Measurements from ENCODE around the gene ZNF705A.
"Not testable (repeated sequence)": the region's sequence is repeated elsewhere in the genome, so short reads cannot be mapped to it uniquely, and the experiment has no call there.

DNA sequence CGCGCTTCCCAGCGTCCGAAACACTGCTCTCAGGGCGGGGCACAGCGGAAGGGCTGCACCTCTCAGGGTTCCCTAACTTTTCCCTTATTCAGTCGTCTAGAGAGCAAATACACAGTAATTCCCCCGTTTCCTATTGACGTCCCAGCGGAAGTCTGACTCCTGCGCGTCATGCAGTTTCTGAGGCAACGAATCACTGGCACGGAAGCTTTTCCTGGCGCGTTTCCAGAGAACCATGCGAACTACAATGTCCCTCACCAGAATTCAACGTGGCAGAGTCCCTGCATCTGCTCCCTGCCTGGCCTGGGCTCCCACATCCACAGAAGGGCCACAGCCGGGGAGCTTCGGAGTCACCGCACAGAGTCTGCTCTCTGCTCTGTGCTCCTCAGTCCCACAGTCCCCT is 64.6 kb downstream of the ZNF705A start:
- TF ChIP-seq, protein P1, sequence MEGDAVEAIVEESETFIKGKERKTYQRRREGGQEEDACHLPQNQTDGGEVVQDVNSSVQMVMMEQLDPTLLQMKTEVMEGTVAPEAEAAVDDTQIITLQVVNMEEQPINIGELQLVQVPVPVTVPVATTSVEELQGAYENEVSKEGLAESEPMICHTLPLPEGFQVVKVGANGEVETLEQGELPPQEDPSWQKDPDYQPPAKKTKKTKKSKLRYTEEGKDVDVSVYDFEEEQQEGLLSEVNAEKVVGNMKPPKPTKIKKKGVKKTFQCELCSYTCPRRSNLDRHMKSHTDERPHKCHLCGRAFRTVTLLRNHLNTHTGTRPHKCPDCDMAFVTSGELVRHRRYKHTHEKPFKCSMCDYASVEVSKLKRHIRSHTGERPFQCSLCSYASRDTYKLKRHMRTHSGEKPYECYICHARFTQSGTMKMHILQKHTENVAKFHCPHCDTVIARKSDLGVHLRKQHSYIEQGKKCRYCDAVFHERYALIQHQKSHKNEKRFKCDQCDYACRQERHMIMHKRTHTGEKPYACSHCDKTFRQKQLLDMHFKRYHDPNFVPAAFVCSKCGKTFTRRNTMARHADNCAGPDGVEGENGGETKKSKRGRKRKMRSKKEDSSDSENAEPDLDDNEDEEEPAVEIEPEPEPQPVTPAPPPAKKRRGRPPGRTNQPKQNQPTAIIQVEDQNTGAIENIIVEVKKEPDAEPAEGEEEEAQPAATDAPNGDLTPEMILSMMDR (IDR thresholded peaks at IDR 0.05) = not testable (repeated sequence)
- not testable (repeated sequence) for TF ChIP-seq POLR2A (IDR thresholded peaks at IDR 0.05)
